Adrenal gland (tissue), 12 donors: ENCODE data around the gene EGFLAM. TPM values are rescaled to one million over a fixed set of nuclear protein-coding genes. Genes with fewer than 3 reads are reported as not detected.

Experiments
- DNase-seq, 7 donors: peaks; one replicate each; pipeline ENCODE4 v3.0.0-alpha.2; 2019 to 2020
- H3K27ac ChIP-seq, 5 donors: fragments of 200-600 bp; sonication (generic) in 4 of 5; 1 replicate in 3 of 5; 2 replicates in 2 of 5; pipeline versions ENCODE4 v1.5.1 to v1.8.0; 2016 to 2020; ENCODE audit warnings: mild to moderate bottlenecking in 1 of 5
- H3K27me3 ChIP-seq: fragments of 200-600 bp; 2 replicates; pipeline ENCODE4 v1.8.0; 2021
- H3K36me3 ChIP-seq, 2 donors: fragments of 200-600 bp; replicated peaks in 1 of 2; 1 replicate in 1 of 2; 2 replicates in 1 of 2; pipeline versions ENCODE4 v1.5.1 to v1.8.0; 2018 to 2022
- H3K4me1 ChIP-seq, 2 donors: fragments of 200-600 bp; replicated peaks in 1 of 2; 1 replicate in 1 of 2; 2 replicates in 1 of 2; pipeline versions ENCODE4 v1.5.1 to v1.8.0; 2018 to 2021
- H3K4me3 ChIP-seq, 4 donors: fragments of 200-600 bp; sonication (generic) in 3 of 4; one replicate each; pipeline ENCODE4 v1.5.1; 2016 to 2018
- H3K9me3 ChIP-seq, 3 donors: fragments of 200-600 bp; sonication (generic) in 1 of 3; replicated peaks in 1 of 3; 1 replicate in 2 of 3; 2 replicates in 1 of 3; pipeline versions ENCODE4 v1.5.1 to v1.8.0; 2016 to 2021
- CTCF ChIP-seq, 6 experiments: fragments of 450-650 bp in 4 of 6; fragments of 200-600 bp in 2 of 6; sonication (generic) in 1 of 6; IDR thresholded peaks; 1 replicate in 5 of 6; 2 replicates in 1 of 6; pipeline versions ENCODE4 v1.5.1 to v1.8.0; 2016 to 2021; ENCODE audit warnings: antibody characterized with exemption in 6 of 6, mild to moderate bottlenecking in 2 of 6, moderate library complexity in 1 of 6
- POLR2A ChIP-seq, 2 donors: fragments of 450-650 bp; IDR thresholded peaks; one replicate each; pipeline ENCODE4 v1.6.1; 2017; ENCODE audit warnings: antibody characterized with exemption in 2 of 2, mild to moderate bottlenecking in 2 of 2, moderate library complexity in 1 of 2
- WGBS, 4 donors: extraction: QIAGEN DNeasy Blood & Tissue Kit in 2 of 4; methylation state at CpG; one replicate each; pipeline versions ENCODE4 v1.1.5 to v1.1.7; 2013 to 2017; 5-methylcytosine and 5-hydroxymethylcytosine counted together
- intact Hi-C, 2 donors: fragments of 100-400 bp; cut with DNase I; formaldehyde crosslinking; loops; one replicate each; pipeline versions ENCODE4 v1.14.1 to v1.15.0; 2022 to 2023
- polyA plus RNA-seq, 3 donors: library from polyadenylated mRNA; stranded (reverse); fragments of 200-250 nt in 2 of 3; fragments of 350-450 nt in 1 of 3; fragmentation: Illumina TruSeq in 1 of 3; extraction: RNeasy Lipid Tissue Mini Kit (QIAGEN cat#74804) in 1 of 3; gene quantifications; one replicate each; pipeline ENCODE4 v1.2.3, GENCODE V29; 2013 to 2014
- total RNA-seq, 9 donors: library from RNA; depleted of rRNA in 4 of 9; stranded (reverse); fragments of >200 nt in 4 of 9; fragments of 120-200 nt in 1 of 9; fragmentation: NEBNext Ultra II Directional in 1 of 9; extraction: Animal tissue kit (Norgen Biotek cat#: 25700) in 1 of 9; gene quantifications; one replicate each; pipeline versions ENCODE4 v1.1.0 to v1.2.4, GENCODE V29; 2013 to 2023
- donor health status: healthy with polysubstance abuse.
- donor health status: Bipolar disorder and iron deficiency.
- donor health status: DM: yes; HTN: yes; CAD: no.
- donor health status: DM: no; HTN: no; CAD: no.
- donor health status: DM: no; HTN: no; CAD: no.
- donor health status: DM: yes; HTN: yes; CAD: no.

Gene EGFLAM
- total and polyA plus RNA-seq, 12 donors, result 4.4 to 29.0 (median 16.1) TPM

- H3K36me3 ChIP-seq, result no peaks in the 10 kb centered on the region
- H3K27ac ChIP-seq, result no peak overlapping the region
- DNase-seq, result no peak
- TF ChIP-seq CTCF (IDR thresholded peaks at IDR 0.05) (no peak), POLR2A (IDR thresholded peaks at IDR 0.05) (no peak)
- intact Hi-C loops, result no loop called here
- H3K4me1 ChIP-seq, result no peaks in the 10 kb centered on the region
- WGBS, 4 donors, result 51 to 69% (median 58%) methylated on average over 5 of the region's 5 CpGs
- no peaks in the 10 kb centered on the region for H3K9me3 ChIP-seq
- no peak overlapping the region for H3K4me3 ChIP-seq
- no peaks in the 10 kb centered on the region for H3K27me3 ChIP-seq
These were observed 111.3 kb downstream of the EGFLAM start for GRCh38 chr5:38369692-38370091.

GRCh38 chr5:38370358-38371100 is 112.2 kb downstream of the EGFLAM start:
- Histone ChIP-seq H3K27me3 (no peaks in the 10 kb centered on the region), H3K4me3 (no peak overlapping the region), H3K9me3 (no peaks in the 10 kb centered on the region), H3K36me3 (no peaks in the 10 kb centered on the region), H3K4me1 (no peaks in the 10 kb centered on the region), H3K27ac (no peak overlapping the region)
- TF ChIP-seq POLR2A (IDR thresholded peaks at IDR 0.05) (no peak), CTCF (IDR thresholded peaks at IDR 0.05) (no peak)
- 75 to 80% (median 79%) methylated on average over 11 of the region's 11 CpGs for WGBS, 4 donors
- DNase-seq, result no peak
- intact Hi-C loops, result no loop called here

- H3K9me3 ChIP-seq, result no peaks in the 10 kb centered on the region
- H3K27ac ChIP-seq, result no peak overlapping the region
- no peaks in the 10 kb centered on the region for H3K4me1 ChIP-seq
- intact Hi-C loops, result no loop called here
- H3K27me3 ChIP-seq, result no peaks in the 10 kb centered on the region
- no peak for TF ChIP-seq POLR2A (IDR thresholded peaks at IDR 0.05)
- TF ChIP-seq CTCF (IDR thresholded peaks at IDR 0.05), result no peak
- H3K4me3 ChIP-seq, result no peak overlapping the region
- 84 to 88% (median 85%) methylated on average over 8 of the region's 8 CpGs for WGBS, 4 donors
- no peak for DNase-seq
- no peaks in the 10 kb centered on the region for H3K36me3 ChIP-seq
These were observed 113.2 kb downstream of the EGFLAM start for GRCh38 chr5:38371596-38371995.

GRCh38 chr5:38373743-38374142 is 115.4 kb downstream of the EGFLAM start:
- Histone ChIP-seq H3K36me3 (no peaks in the 10 kb centered on the region), H3K4me1 (no peaks in the 10 kb centered on the region), H3K9me3 (no peaks in the 10 kb centered on the region), H3K27ac (no peak overlapping the region), H3K4me3 (no peak overlapping the region), H3K27me3 (no peaks in the 10 kb centered on the region)
- TF ChIP-seq CTCF (IDR thresholded peaks at IDR 0.05) (no peak), POLR2A (IDR thresholded peaks at IDR 0.05) (no peak)
- DNase-seq, result no peak
- intact Hi-C loops, result no loop called here
- 70 to 76% (median 71%) methylated on average over 3 of the region's 3 CpGs for WGBS, 4 donors
